Measurements from ENCODE around the gene MAML3. TPM values are rescaled to one million over a fixed set of nuclear protein-coding genes. Genes with fewer than 3 reads are reported as not detected.

MAML3 gene
- total and polyA plus RNA-seq, 2 of the 13 experiments (the other 11 are each of a cell fraction or from before 2014, with no cell fraction given) = 0.05 to 0.13 TPM

DNA sequence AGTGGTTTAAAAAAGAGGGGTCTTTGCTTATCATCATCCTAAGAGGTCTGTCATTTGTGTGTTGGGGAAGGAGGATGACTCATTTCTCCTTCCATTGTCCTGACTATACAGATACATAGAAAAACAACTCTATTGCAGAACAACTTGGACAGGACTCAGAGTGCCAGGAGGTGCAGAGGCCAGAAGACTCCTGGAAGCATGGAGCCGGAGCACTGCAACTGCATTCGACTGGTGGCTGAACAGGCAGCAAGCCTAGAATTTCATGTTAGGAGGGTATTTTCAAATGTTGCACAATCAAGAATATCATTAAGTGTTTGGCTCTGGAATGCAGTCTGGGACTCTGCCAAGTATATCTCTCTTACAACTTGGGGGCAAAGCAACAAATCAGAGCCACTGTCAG lies 35.0 kb upstream of the MAML3 start:
- POLR2A ChIA-PET = no interaction called here
- no TSS peak for BruUV-seq (replicated peaks)
- intact Hi-C loops (cut with micrococcal nuclease; ENCODE audit: unreplicated experiment) (no loop called here), in situ Hi-C loops (cut with HindIII; ENCODE audit: extremely low pct_ligation_motif_present, low pct_unique_long_range_greater_than_20kb) (no loop called here)
- FAIRE-seq (no peak), DNase-seq (ENCODE audit: low spot score) (no peak), ATAC-seq (no peak)
- CTCF ChIA-PET (ENCODE audit: low intra/inter-chr PET ratio, low total read pairs) = no interaction called here
- Histone ChIP-seq H3K4me2 (ENCODE audit: low read depth, low read length) (no peak overlapping the region), H3K9ac (ENCODE audit: insufficient read depth, low read depth, low read length) (no peak overlapping the region), H3K9me3 (ENCODE audit: low read length) (no peaks in the 10 kb centered on the region), H3K36me3 (replicated peaks in 1 of 2; ENCODE audit: control insufficient read depth in 1 of 2, insufficient read depth in 2 of 2, low read length in 2 of 2) (no peaks in the 10 kb centered on the region), H3K4me3 (replicated peaks in 1 of 3; ENCODE audit: insufficient read depth in 1 of 3, low read depth in 2 of 3, low read length in 3 of 3) (no peak overlapping the region), H3K27me3 (ENCODE audit: control insufficient read depth in 1 of 2, insufficient read depth in 2 of 2, low read length in 2 of 2) (peaks cover 1 to 9% of the 10 kb centered on the region in 2 experiments; a peak in 2 of 5 replicates), H2AFZ (ENCODE audit: low read length) (no peak overlapping the region), H3K79me2 (ENCODE audit: insufficient read depth, low read length) (no peaks in the 10 kb centered on the region), H4K20me1 (ENCODE audit: insufficient read depth, low read length) (no peaks in the 10 kb centered on the region), H3K27ac (ENCODE audit: extremely low read length, insufficient read depth, low read length) (no peak overlapping the region), H3K4me1 (ENCODE audit: insufficient read depth, low read length) (no peaks in the 10 kb centered on the region)
- WGBS (ENCODE audit: low lambda C conversion rate) = 0% methylated on average over 2 of the region's 2 CpGs
- no peak for TF ChIP-seq SNRNP70 (IDR thresholded peaks at IDR 0.05; ENCODE audit: low read depth, low read length)
- TF ChIP-seq, protein P1, sequence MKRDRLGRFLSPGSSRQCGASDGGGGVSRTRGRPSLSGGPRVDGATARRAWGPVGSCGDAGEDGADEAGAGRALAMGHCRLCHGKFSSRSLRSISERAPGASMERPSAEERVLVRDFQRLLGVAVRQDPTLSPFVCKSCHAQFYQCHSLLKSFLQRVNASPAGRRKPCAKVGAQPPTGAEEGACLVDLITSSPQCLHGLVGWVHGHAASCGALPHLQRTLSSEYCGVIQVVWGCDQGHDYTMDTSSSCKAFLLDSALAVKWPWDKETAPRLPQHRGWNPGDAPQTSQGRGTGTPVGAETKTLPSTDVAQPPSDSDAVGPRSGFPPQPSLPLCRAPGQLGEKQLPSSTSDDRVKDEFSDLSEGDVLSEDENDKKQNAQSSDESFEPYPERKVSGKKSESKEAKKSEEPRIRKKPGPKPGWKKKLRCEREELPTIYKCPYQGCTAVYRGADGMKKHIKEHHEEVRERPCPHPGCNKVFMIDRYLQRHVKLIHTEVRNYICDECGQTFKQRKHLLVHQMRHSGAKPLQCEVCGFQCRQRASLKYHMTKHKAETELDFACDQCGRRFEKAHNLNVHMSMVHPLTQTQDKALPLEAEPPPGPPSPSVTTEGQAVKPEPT (CRISPR knock-in tag; IDR thresholded peaks at IDR 0.05; ENCODE audit: low read depth) = no peak
- TF ChIP-seq, protein P2, sequence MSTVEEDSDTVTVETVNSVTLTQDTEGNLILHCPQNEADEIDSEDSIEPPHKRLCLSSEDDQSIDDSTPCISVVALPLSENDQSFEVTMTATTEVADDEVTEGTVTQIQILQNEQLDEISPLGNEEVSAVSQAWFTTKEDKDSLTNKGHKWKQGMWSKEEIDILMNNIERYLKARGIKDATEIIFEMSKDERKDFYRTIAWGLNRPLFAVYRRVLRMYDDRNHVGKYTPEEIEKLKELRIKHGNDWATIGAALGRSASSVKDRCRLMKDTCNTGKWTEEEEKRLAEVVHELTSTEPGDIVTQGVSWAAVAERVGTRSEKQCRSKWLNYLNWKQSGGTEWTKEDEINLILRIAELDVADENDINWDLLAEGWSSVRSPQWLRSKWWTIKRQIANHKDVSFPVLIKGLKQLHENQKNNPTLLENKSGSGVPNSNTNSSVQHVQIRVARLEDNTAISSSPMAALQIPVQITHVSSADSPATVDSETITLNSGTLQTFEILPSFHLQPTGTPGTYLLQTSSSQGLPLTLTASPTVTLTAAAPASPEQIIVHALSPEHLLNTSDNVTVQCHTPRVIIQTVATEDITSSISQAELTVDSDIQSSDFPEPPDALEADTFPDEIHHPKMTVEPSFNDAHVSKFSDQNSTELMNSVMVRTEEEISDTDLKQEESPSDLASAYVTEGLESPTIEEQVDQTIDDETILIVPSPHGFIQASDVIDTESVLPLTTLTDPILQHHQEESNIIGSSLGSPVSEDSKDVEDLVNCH (CRISPR knock-in tag; IDR thresholded peaks at IDR 0.05) = no peak
- peak; percentile 59; the same call in 1 of the 2 replicates for TF ChIP-seq CEBPB (IDR thresholded peaks at IDR 0.05; ENCODE audit: borderline replicate concordance, low read depth, low read length)
- no peak for TF ChIP-seq ATF7 (IDR thresholded peaks at IDR 0.05)
- TF ChIP-seq ATF7 (CRISPR knock-in tag; IDR thresholded peaks at IDR 0.05) = no peak
- TF ChIP-seq GPN1 (CRISPR knock-in tag; IDR thresholded peaks at IDR 0.05; ENCODE audit: borderline replicate concordance) = no peak
- TF ChIP-seq ZNF333 (CRISPR knock-in tag; IDR thresholded peaks at IDR 0.05; ENCODE audit: borderline replicate concordance) = no peak
- TF ChIP-seq, protein P3, sequence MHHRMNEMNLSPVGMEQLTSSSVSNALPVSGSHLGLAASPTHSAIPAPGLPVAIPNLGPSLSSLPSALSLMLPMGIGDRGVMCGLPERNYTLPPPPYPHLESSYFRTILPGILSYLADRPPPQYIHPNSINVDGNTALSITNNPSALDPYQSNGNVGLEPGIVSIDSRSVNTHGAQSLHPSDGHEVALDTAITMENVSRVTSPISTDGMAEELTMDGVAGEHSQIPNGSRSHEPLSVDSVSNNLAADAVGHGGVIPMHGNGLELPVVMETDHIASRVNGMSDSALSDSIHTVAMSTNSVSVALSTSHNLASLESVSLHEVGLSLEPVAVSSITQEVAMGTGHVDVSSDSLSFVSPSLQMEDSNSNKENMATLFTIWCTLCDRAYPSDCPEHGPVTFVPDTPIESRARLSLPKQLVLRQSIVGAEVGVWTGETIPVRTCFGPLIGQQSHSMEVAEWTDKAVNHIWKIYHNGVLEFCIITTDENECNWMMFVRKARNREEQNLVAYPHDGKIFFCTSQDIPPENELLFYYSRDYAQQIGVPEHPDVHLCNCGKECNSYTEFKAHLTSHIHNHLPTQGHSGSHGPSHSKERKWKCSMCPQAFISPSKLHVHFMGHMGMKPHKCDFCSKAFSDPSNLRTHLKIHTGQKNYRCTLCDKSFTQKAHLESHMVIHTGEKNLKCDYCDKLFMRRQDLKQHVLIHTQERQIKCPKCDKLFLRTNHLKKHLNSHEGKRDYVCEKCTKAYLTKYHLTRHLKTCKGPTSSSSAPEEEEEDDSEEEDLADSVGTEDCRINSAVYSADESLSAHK (CRISPR knock-in tag; IDR thresholded peaks at IDR 0.05; ENCODE audit: borderline replicate concordance) = no peak

Measured in HepG2 (cell line).